ENCODE results near the gene PKLR. TPM values are rescaled to one million over a fixed set of nuclear protein-coding genes. Genes with fewer than 3 reads are reported as not detected.

The PKLR gene
- total RNA-seq, 1 donor from 2014 or later = not detected

DNA sequence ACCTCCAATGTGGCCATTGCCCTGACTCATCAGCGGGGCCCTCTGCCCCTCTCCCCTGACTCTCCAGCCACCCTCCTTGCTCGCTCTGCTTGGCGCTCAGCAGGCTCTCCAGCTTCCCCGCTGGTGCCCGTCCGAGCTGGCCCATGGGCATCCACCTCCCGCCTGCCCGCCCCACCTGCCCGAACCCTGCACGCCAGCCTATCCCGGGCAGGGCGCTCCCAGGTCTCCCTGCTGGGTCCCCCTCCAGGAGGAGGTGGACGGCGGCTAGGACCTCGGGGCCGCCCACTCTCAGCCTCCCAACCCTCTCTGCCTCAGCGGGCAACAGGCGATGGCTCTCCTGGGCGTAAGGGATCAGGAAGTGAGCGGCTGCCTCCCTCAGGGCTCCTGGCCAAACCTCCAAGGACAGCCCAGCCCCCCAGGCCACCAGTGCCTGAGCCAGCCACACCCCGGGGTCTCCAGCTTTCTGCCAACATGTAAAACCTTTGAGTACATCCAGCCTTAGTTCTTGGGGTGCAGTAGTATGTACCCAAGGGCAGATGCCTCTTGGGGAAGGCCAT is 13.2 kb downstream of the PKLR start:
- intact Hi-C loops (cut with micrococcal nuclease) = no loop called here

DNA sequence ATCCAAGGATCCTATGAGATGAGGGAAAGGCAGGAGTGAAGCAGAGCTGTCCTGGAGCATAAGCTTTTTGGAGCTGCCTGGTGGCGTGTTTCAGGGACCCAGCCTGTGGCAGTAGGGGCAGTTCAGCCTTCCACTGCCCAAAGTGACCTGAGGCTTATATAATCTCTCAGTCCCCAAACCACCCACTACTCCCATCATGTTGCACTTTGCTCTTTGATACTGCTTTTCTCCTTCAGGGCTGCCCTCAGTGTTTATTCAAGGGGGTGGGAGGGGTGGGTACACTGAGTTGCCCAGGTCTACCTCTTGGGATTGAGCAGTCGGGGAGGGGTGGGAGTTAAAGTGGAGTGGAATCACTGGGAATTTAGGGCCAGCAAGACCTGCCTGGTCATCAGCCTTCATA is 14.7 kb downstream of the PKLR start:
- intact Hi-C loops (cut with micrococcal nuclease) = no loop called here

DNA sequence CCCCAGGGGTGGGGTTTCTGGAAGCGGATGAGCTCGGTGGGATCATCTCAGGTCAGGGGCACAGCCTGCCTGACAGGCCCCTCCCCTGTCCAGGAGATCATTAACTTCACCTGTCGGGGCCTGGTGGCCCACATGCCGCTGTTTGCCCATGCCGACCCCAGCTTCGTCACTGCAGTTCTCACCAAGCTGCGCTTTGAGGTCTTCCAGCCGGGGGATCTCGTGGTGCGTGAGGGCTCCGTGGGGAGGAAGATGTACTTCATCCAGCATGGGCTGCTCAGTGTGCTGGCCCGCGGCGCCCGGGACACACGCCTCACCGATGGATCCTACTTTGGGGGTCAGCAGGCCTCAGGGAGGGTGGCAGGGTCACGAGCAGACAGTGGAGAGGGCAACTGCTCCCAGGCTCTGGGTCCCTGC is 15.6 kb downstream of the PKLR start:
- intact Hi-C loops (cut with micrococcal nuclease) = no loop called here

DNA sequence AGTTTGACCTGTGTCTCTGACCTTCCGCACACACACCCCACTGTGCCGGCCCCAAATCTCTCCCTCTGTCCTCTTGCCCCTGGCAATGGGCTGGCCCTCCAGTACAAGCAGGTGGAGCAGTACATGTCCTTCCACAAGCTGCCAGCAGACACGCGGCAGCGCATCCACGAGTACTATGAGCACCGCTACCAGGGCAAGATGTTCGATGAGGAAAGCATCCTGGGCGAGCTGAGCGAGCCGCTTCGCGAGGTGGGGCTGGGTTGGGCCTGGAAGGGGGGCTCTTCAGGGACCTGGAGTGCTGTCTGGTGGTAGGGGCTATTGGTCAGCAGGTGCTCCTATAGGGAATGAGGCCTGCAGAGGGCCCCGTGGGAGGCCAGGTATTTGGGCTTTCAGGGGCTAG is 16.2 kb downstream of the PKLR start:
- intact Hi-C loops (cut with micrococcal nuclease) = no loop called here

DNA sequence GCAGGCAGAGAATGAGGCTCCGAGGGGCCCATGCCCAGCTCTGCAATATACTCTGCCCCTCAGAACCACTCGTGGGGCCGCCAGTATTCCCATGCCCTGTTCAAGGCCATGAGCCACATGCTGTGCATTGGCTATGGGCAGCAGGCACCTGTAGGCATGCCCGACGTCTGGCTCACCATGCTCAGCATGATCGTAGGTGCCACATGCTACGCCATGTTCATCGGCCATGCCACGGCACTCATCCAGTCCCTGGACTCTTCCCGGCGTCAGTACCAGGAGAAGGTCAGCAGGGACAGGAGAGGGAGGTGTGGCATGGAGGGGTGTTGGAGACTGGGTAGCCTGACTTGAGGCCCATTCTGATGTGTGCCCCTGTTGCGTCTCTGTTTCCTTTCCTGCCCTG is 16.8 kb downstream of the PKLR start:
- intact Hi-C loops (cut with micrococcal nuclease) = no loop called here

DNA sequence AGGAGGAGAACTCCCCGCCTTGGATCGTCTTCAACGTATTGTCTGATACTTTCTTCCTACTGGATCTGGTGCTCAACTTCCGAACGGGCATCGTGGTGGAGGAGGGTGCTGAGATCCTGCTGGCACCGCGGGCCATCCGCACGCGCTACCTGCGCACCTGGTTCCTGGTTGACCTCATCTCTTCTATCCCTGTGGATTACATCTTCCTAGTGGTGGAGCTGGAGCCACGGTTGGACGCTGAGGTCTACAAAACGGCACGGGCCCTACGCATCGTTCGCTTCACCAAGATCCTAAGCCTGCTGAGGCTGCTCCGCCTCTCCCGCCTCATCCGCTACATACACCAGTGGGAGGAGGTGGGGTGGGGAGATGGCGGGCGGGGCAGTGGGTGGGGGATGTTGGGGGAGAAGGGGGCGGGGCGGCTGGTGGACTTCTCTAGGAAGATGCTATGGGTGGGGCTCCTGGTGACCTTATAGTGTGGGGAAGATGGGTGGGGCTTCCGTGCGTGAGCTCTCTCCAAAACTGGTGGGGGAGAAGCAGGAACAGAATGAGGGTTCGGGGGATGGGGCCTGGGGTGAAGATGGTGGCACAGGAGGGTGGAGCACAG is 18.6 kb downstream of the PKLR start:
- intact Hi-C loops (cut with micrococcal nuclease) = no loop called here

DNA sequence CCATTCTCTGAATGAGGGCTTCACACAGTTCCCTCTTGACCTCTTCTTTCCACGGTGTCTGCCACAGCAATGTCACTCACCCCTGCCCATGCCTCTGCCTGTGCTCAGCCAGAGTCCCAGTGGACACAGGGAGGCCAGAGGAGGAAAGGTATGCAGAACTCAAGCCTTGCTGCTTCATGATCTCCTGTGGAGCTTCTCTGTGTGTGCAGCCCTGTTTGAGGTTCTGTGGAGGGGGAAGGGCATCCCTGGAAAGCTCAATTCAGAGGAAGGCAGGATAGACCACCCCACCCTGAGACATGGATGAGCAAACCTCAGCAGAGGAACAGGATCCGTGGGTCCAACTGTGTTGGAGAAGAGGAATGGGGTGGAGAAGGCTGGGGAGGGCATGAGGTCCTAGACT is 22.0 kb downstream of the PKLR start:
- intact Hi-C loops (cut with micrococcal nuclease) = loop anchor here (10.0 kb wide), 1 partner anchor 286 kb away; the partner anchor contains the start of gene ASH1L

DNA sequence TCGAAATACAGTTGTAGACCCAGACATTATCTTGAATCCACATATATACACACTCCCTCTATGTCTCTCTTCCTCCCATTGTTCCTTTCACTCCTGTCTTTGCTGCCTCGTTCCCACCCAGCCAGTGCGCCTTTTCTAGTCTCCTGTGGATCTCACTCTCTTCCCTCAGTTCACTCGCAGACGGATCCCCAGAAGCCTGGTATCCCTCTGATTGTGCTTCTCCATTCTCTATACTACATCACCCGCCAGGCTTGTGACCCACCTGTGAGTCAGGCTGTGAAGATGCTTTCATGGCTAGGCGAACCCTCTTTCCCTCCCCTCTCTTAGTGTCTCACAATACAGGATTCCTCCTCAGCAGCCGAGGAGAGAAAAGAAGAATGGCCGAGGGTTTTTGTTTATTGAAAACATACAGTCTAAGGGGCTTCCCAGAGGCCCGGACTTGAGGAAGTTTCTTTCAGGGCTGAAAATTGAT is 22.5 kb downstream of the PKLR start:
- intact Hi-C loops (cut with micrococcal nuclease) = loop anchor here (10.0 kb wide), 1 partner anchor 286 kb away; the partner anchor contains the start of gene ASH1L

DNA sequence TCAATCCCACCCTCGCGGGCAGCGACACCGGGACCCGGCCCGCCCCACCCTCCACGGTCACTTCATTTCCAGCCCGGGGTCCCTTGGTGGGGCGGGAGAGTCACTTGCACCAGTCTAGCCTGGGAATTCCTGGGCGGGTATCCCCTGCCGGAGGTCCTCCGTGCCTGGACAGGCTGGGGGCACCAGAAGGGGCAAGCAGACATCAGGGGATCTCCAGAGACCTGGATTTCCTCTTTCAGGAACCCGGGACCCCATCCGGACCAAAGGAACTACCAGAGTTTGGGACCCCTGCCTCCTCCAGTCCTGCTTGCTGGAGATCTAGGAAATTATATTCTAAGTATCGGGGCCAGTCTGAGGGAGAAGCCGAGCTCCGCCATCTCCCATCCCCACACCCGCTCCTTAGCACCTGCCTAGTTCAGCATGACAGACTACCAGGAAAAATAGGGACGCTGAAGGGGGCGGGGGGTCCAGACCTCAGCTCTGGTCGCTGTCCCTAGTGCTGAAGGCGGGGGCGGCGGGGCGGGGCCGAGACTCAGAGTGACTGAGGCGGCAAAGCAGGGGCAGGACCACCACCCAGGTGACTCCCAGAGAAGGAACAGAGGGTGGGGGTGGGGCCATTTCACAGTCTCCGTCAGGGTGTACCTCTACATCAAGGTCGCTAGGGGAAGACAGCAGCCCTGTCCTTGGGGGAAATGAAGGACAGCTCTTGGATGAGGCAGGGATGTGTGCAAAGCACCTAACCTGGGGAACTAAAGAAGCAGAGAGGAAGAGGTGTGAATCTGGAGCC is 23.1 kb downstream of the PKLR start:
- intact Hi-C loops (cut with micrococcal nuclease) = loop anchor here (1.0 to 10.0 kb wide), 3 partner anchors 30 to 287 kb away; partner anchors contain the start of genes ASH1L and FDPS

DNA sequence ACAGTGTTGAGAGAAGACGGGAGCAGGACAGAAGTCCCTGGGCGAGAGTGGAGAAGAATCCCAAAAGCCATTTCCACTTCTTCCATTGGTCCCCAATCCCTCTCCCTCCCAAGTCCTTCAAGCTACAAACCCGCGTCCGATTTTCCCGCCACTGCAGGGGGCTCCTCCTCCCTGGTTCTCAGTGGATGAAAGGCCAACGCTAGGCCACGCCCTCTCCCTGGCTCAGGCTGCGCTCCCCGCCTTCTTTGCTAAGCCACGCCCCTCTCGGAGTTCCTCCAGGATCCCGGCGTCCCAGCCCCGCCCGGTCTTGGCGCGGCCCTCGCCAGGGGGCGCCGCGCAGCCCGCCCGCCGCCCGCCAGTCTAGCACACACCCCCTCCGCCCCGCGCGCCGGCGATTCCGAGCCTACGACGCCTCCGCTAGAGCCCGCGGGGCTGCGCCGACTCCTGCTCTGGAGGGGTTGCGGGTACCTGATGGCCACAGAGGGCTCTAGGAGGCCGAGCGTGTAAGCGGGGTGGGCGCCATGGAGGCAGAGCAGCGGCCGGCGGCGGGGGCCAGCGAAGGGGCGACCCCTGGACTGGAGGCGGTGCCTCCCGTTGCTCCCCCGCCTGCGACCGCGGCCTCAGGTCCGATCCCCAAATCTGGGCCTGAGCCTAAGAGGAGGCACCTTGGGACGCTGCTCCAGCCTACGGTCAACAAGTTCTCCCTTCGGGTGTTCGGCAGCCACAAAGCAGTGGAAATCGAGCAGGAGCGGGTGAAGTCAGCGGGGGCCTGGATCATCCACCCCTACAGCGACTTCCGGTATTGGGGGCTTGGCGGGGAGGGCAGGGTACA is 24.0 kb downstream of the PKLR start, which contains the start of gene HCN3:
TSS of gene HCN3 (plus strand) at position 394 of the 832 bp plus-strand sequence. CDS start at position 522, 128 bp downstream.
- intact Hi-C loops (cut with micrococcal nuclease) = loop anchor here (1.0 to 10.0 kb wide), 3 partner anchors 31 to 288 kb away; partner anchors contain the start of genes ASH1L and FDPS

DNA sequence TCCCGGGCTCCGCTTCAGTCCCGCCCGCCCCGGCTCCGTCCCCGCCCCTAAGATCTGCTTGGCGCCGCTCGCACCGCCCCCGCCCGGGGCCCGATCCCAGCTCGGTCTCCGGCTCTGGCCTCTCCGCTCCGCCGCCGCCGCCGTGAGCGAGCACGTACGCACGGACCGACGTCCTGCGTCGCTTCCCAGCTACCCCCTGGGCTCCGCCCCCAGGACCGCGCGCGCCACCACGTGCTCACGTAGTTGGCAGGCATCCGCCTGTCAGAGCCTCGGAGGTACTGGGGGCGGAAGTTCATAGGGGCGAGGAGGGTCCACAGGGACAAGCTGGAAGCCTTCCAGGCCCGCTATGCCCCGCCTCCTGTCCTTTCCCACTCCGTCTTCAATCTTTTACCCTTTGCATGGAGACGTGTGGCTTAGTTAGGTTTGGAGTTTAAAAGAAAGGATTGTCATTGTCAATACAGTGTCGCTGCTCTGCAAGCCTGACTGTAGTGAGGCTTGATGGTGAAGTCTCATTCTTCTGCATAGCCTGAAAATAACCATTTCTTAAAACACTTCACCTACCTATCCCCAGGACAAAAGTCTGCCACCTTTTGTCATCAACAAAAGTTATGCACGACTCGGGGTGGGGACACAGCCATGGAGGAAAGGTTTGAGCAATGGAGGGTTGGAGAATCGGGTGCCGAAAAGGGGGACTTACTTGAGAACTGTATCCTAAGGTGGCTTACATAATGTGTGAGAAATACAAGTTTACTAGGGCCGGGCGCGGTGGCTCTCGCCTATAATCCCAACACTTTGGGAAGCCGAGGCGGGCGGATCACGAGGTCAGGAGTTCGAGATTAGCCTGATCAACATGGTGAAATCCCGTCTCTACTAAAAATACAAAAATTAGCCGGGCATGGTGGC is 27.6 kb downstream of the PKLR start, which contains the start of gene CLK2:
TSS of gene CLK2 (minus strand) at position 162 of the 903 bp plus-strand sequence. CDS start 2,527 bp downstream, outside the sequence.
- intact Hi-C loops (cut with micrococcal nuclease) = loop anchor here (1.0 to 10.0 kb wide), 5 partner anchors 11 to 291 kb away; partner anchors contain the start of genes ASH1L, ENTREP3 and SCAMP3

DNA sequence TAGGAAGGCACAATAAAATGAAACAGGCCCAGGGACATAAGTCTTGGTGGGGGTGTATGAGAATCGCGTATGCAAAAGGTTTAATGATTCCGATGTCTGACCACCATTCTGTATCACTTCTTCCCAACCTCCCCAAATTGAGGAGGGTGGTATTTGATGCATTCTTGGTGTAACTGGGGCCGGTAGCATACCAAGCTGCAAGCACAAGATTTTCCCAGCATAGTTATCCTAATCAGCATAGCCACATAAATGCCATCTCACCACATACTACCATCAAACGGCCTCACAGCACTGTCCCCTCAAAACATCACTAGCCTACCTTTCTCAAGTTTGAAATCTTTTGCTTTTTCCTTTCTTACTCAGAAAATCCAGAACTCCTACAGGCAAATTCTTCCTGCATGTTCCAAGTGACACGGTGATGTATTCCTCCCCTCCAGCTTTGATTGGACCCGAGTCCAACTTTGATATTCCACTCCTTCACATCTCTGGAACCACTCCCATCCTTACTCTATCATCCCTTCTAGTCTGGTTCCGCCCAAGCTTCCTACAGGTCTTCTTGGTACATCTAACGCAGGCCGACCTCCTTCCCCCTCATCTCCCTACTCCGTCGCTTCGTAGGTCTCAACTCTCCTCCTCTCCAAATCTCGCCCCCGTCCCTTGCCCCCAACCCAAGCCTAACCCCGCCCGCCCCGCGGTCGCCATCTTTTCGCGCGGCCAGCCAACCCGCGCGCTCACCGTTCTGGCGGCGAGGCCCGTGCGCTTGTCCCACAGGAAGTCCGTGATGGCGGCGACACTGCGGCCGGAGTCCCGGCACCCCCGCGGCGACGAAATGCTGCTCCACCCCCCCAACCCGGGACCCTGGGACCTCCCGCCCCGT is 28.5 kb downstream of the PKLR start:
- intact Hi-C loops (cut with micrococcal nuclease) = loop anchor here (1.0 to 10.0 kb wide), 5 partner anchors 10 to 292 kb away; partner anchors contain the start of genes ASH1L, ENTREP3 and SCAMP3

DNA sequence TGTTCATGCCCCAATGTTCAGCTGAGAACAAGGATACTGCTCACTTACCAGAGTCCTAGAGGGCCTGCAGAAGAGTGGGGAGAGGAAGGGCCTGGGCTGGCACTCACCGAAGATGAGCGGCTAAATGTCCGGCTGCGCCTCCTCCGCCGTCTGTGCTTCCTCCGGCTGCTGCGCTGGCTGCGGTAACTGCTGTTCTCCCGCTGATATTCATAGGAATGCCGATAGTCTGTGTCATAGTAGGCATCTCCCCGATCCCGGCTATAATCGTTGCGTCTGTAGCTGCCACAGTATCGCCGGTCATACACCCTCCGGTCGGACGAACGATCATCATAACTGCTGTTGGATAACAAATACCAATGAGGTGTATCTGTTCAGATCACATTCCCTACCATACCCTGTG is 31.9 kb downstream of the PKLR start:
- intact Hi-C loops (cut with micrococcal nuclease) = no loop called here

DNA sequence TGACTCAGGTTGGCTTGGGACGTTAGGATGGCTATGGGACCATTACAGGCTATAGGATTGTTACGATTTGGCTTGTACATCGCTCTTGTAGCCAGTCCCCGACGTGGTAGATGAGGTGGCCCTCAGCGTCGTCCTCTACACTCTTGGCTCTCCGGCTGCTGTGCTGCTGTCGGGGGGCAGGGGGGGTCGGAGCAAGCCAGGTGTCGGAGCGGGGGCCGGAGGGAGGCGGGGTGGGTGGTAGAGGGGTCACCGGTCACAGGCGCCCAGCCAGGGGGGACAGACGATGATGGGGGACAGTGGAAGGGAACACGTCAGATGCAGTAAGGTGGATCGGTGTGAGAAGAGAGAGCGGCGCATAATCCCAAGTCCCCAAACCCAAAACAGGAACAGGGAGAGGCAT is 32.6 kb downstream of the PKLR start:
- intact Hi-C loops (cut with micrococcal nuclease) = no loop called here

DNA sequence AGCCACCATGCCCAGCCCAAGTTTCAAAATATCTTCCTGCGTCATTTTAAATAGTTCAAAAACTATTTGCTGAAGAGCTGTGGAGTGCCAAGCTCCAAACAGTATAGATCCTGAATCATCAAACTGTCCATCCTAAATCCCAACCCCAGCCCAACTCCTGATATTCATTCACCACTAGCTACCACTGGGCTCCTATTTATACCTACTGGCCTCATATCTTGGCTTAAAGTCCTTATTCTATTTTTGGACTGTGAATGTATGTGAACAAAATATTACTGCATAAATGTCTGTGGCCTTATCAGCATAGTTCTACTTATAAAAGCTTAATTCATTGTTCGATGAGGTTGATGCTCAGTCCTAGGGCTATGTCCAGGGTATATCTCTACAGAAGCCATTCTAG is 33.9 kb downstream of the PKLR start:
- intact Hi-C loops (cut with micrococcal nuclease) = no loop called here

DNA sequence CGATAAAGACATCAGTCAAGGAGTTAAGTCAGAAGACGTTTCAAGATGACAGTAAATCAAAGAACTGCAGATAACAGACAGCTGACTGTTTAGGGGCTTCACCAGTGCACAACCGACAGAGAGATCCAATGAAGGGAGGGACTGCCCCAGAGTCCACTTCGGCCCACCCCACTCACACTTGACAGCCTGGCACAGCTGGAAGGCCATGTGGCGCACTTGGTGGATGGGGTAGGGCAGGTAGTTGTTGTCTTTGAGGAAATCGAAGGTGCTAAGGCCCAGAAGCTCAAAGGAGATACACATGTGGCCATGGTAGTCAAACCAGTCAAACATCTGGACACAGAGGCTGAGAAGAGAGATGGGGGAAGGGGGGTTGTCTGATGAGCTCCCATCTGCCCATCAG is 34.7 kb downstream of the PKLR start:
- intact Hi-C loops (cut with micrococcal nuclease) = no loop called here

DNA sequence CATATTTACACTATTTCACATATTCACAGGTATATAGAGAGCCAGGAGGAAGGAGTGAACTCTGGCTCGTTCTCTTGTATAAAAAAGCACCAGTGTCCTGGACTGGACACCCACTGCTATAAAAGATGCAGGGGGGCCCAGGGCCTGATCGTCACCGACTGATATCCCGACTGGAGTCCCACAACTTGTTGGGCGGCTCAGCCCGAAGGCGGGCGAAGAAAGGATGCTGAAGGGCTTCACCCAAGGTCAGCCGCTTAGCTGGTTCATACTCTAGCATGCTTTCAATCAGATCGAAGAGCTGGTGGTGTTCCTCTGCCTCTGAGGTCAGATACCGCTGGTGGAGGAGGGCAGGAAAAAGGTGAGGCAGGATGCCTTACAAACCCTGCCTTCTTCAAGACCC is 38.2 kb downstream of the PKLR start:
- intact Hi-C loops (cut with micrococcal nuclease) = no loop called here

DNA sequence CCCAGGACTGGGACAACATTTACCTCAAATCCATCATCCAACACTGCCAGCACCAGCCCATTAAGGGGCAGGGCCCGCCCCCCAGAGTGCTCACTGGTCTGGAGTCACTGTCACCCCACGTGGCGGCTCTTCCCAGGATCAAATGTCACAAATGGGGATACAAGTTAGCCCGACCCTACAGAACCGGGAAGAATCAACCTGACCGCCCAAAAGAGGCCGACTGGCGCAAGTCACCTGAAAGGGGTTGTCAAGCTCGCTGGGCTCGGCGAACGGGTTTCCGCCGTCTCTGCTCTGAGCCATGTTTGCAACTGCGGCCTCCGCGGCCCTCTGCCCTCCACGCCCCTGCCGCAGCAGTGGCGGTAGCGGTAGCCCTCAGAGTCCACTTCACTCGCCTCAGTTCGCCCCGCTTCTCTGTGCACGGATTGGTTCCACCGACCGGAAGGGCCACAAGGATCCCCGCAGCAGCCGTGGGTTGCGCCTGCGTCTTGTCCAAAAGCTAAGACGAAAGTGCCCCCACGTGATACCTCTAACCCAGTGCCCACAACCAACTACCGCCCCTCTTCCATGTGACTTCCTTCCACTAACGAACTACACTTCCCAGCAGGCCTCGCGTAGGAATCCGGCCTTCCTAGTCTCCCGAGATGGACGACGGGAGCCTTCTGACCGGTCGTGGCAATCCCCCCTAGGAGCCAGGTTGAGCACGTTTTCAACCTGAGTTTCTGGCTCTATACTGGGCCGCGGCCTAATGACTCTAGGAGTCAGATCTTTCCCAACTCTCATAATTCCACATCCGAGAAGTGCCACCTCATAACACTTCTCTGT is 39.2 kb downstream of the PKLR start, which contains the start of gene SCAMP3:
TSS of gene SCAMP3 (minus strand) at position 509 of the 822 bp plus-strand sequence. CDS start at position 300, 209 bp downstream.
- intact Hi-C loops (cut with micrococcal nuclease) = loop anchor here (1.0 kb wide), 2 partner anchors 11 to 12 kb away; partner anchors contain the start of gene CLK2
